Testis (tissue), 3 donors: Measurements from ENCODE around the gene MYL6B. TPM values are rescaled to one million over a fixed set of nuclear protein-coding genes. Genes with fewer than 3 reads are reported as not detected.
A peak's percentile ranks its signal among the peaks of the same experiment; 100 is the strongest.
"Not testable (repeated sequence)": the region's sequence is repeated elsewhere in the genome, so short reads cannot be mapped to it uniquely, and the experiment has no call there.

Experiments
- DNase-seq: peaks from one replicate; pipeline ENCODE4 v3.0.0-alpha.2; 2019
- H3K27ac ChIP-seq, 2 donors: fragments of 200-600 bp; sonication (generic); one replicate each; pipeline ENCODE4 v1.5.1; 2019
- H3K27me3 ChIP-seq: fragments of 200-600 bp; sonication (generic); one replicate; pipeline ENCODE4 v1.5.1; 2019
- H3K36me3 ChIP-seq: fragments of 200-600 bp; sonication (generic); one replicate; pipeline ENCODE4 v1.5.1; 2017; ENCODE audit warnings: low read depth; ENCODE audit errors: missing control alignments
- H3K4me1 ChIP-seq: fragments of 200-600 bp; sonication (generic); one replicate; pipeline ENCODE4 v1.5.1; 2019
- H3K4me3 ChIP-seq, 2 donors: fragments of 200-600 bp; sonication (generic); one replicate each; pipeline ENCODE4 v1.5.1; 2017 to 2019
- H3K9me3 ChIP-seq: fragments of 200-600 bp; sonication (generic); one replicate; pipeline ENCODE4 v1.5.1; 2017
- CTCF ChIP-seq, 3 experiments: fragments of 450-650 bp in 2 of 3; fragments of 200-600 bp in 1 of 3; sonication (generic) in 1 of 3; IDR thresholded peaks; one replicate each; pipeline ENCODE4 v1.5.1; 2016 to 2019; ENCODE audit warnings: antibody characterized with exemption in 3 of 3, mild to moderate bottlenecking in 2 of 3, moderate library complexity in 1 of 3
- POLR2A ChIP-seq: fragments of 450-650 bp; IDR thresholded peaks from one replicate; pipeline ENCODE4 v1.6.1; 2017; ENCODE audit warnings: antibody characterized with exemption, mild to moderate bottlenecking, moderate library complexity
- WGBS, 2 donors: methylation state at CpG; one replicate each; pipeline ENCODE4 v1.1.5; 2018; 5-methylcytosine and 5-hydroxymethylcytosine counted together
- intact Hi-C: fragments of 100-400 bp; cut with DNase I; formaldehyde crosslinking; loops from one replicate; pipeline ENCODE4 v1.15.1; 2023; ENCODE audit warnings: low total_unique reads
- polyA plus RNA-seq: library from polyadenylated mRNA; stranded (reverse); fragments of 350-450 nt; fragmentation: Illumina TruSeq; extraction: RNeasy Lipid Tissue Mini Kit (QIAGEN cat#74804); gene quantifications from one replicate; pipeline ENCODE4 v1.2.3, GENCODE V29; 2014; ENCODE audit warnings: low read depth, low replicate concordance; ENCODE audit not compliant: insufficient read depth
- total RNA-seq, 2 donors: library from RNA; depleted of rRNA; stranded (reverse); fragments of >200 nt; gene quantifications; one replicate each; pipeline ENCODE4 v1.2.3, GENCODE V29; 2016

The MYL6B gene
- total and polyA plus RNA-seq, 3 donors from 2014 or later = 229 to 480 (median 428) TPM

- 1% methylated on average over 40 to 42 of the region's 42 CpGs for WGBS, 2 donors
- Histone ChIP-seq H3K9me3 (no peaks in the 10 kb centered on the region), H3K4me1 (peaks cover 15% of the 10 kb centered on the region), H3K27ac (peak overlapping the region; percentile 92 to 97), H3K36me3 (no peaks in the 10 kb centered on the region), H3K4me3 (peak overlapping the region; percentile 80 to 89), H3K27me3 (no peaks in the 10 kb centered on the region)
- DNase-seq = peak; percentile 89
- TF ChIP-seq POLR2A (no peak), CTCF (IDR thresholded peaks at IDR 0.05) (peak in 2 of 3 experiments; percentile 1 to 24)
- intact Hi-C loops = loop anchor here (2.0 kb wide), 1 partner anchor 71 kb away; the partner anchor contains the start of gene ZC3H10
These were observed 37.7 kb downstream of the MYL6B start for GRCh38 chr12:56189918-56190694.

- DNase-seq = no peak
- H3K27me3 ChIP-seq = no peaks in the 10 kb centered on the region
- no peaks in the 10 kb centered on the region for H3K36me3 ChIP-seq
- WGBS, 2 donors = 13 to 14% methylated on average over 9 of the region's 9 CpGs
- peak overlapping the region; percentile 80 to 89 for H3K4me3 ChIP-seq
- H3K27ac ChIP-seq = peak overlapping the region; percentile 92 to 97
- peaks cover 15% of the 10 kb centered on the region for H3K4me1 ChIP-seq
- TF ChIP-seq CTCF (IDR thresholded peaks at IDR 0.05) = no peak
- no peak for TF ChIP-seq POLR2A
- intact Hi-C loops = no loop called here
- no peaks in the 10 kb centered on the region for H3K9me3 ChIP-seq
These were observed 38.3 kb downstream of the MYL6B start for GRCh38 chr12:56190695-56191155.

GRCh38 chr12:56192582-56192981, 40.2 kb downstream of the MYL6B start:
- H3K4me3 ChIP-seq = no peak overlapping the region
- H3K27me3 ChIP-seq = no peaks in the 10 kb centered on the region
- peaks cover 14% of the 10 kb centered on the region for H3K4me1 ChIP-seq
- no peak overlapping the region for H3K27ac ChIP-seq
- no peaks in the 10 kb centered on the region for H3K36me3 ChIP-seq
- TF ChIP-seq CTCF (IDR thresholded peaks at IDR 0.05) (no peak), POLR2A (no peak)
- no peaks in the 10 kb centered on the region for H3K9me3 ChIP-seq
- no peak for DNase-seq
- intact Hi-C loops = no loop called here

- peak; percentile 91 for DNase-seq
- intact Hi-C loops = no loop called here
- H3K36me3 ChIP-seq = no peaks in the 10 kb centered on the region
These were observed 40.7 kb downstream of the MYL6B start for GRCh38 chr12:56193025-56193578.

GRCh38 chr12:56196818-56197550, 44.6 kb downstream of the MYL6B start:
- intact Hi-C loops, H3K27me3 ChIP-seq: not testable (repeated sequence)
- WGBS, 2 donors = 75 to 76% methylated on average over 11 of the region's 11 CpGs

More at GRCh38 chr12:56193025-56193578, 40.7 kb downstream of the MYL6B start:
- H3K27me3 ChIP-seq = no peaks in the 10 kb centered on the region
- H3K27ac ChIP-seq = no peak overlapping the region
- WGBS, 2 donors = 66 to 77% methylated on average over 1 of the region's 1 CpG
- no peaks in the 10 kb centered on the region for H3K9me3 ChIP-seq
- peaks cover 8% of the 10 kb centered on the region for H3K4me1 ChIP-seq
- H3K4me3 ChIP-seq = no peak overlapping the region
- TF ChIP-seq POLR2A = no peak
- TF ChIP-seq CTCF (IDR thresholded peaks at IDR 0.05) = peak; percentile 76 to 92 (median 85)

More at GRCh38 chr12:56196818-56197550, 44.6 kb downstream of the MYL6B start:
- not testable (repeated sequence) for DNase-seq, H3K27ac ChIP-seq, H3K36me3 ChIP-seq, H3K9me3 ChIP-seq, H3K4me1 ChIP-seq, H3K4me3 ChIP-seq
